ENCODE results near the gene RPTOR. TPM values are rescaled to one million over a fixed set of nuclear protein-coding genes. Genes with fewer than 3 reads are reported as not detected.

Gene RPTOR
- total RNA-seq, 1 donor: 27.9 TPM

DNA sequence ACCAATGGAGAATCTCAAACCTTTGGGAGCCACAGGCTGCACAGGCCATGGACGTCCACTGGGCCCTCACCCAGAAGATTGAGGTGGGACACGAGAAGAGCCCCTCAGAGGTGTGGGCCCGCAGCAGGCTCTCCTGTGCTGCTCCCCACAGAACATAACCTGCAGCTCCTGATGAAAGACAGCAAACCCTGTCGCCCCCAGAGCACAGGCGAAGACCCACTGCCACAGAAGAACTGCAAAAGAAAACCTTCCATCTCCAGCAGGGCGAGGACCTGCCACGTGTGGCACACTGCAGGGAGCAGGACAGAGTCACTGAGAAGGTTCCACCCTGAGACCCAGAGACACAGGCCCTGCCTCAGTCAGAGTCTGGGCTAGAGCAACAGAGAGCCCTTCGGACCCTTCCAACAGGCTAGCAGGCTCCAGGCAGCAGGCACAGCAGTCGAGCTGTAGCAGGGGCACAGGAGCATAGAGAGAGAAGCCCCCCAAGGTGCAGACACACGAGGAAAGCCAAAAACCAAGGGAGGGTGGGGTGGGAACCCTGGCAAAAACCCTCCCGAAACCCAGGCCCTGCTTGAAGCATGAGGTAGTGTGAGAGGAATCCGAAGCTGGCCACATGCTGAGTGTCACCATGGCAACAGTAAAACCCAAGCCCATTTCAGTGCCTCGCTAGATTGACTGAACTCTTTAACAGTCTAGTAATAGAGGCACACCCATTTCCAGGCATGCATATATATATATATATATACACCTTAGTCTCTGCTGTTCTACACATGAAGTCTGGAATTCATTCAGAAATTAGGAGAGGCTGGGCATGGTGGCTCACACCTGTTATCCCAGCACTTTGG lies 387.0 kb downstream of the RPTOR start:
- Histone ChIP-seq H3K36me3 (ENCODE audit: insufficient read depth, low read length) (peaks cover 3% of the 10 kb centered on the region), H3K4me3 (ENCODE audit: insufficient read depth, low read length) (no peak overlapping the region), H3K4me2 (ENCODE audit: insufficient read depth, low read length) (no peak overlapping the region), H3K4me1 (ENCODE audit: insufficient read depth, low read length) (no peaks in the 10 kb centered on the region), H2AFZ (ENCODE audit: low read length) (no peak overlapping the region), H3K79me2 (ENCODE audit: insufficient read depth, low read length) (no peaks in the 10 kb centered on the region), H3K27ac (ENCODE audit: low read depth, low read length) (no peak overlapping the region), H3K27me3 (ENCODE audit: insufficient read depth, low read length) (no peaks in the 10 kb centered on the region), H3K9me3 (ENCODE audit: low read depth, low read length) (no peaks in the 10 kb centered on the region), H4K20me1 (ENCODE audit: insufficient read depth, low read length) (no peaks in the 10 kb centered on the region)
- DNase-seq (ENCODE audit: insufficient read length, low spot score, missing footprints): peak; percentile 82
- TF ChIP-seq, protein P1, sequence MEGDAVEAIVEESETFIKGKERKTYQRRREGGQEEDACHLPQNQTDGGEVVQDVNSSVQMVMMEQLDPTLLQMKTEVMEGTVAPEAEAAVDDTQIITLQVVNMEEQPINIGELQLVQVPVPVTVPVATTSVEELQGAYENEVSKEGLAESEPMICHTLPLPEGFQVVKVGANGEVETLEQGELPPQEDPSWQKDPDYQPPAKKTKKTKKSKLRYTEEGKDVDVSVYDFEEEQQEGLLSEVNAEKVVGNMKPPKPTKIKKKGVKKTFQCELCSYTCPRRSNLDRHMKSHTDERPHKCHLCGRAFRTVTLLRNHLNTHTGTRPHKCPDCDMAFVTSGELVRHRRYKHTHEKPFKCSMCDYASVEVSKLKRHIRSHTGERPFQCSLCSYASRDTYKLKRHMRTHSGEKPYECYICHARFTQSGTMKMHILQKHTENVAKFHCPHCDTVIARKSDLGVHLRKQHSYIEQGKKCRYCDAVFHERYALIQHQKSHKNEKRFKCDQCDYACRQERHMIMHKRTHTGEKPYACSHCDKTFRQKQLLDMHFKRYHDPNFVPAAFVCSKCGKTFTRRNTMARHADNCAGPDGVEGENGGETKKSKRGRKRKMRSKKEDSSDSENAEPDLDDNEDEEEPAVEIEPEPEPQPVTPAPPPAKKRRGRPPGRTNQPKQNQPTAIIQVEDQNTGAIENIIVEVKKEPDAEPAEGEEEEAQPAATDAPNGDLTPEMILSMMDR (IDR thresholded peaks at IDR 0.05; ENCODE audit: extremely low read depth, low read depth, low read length): no peak

DNA sequence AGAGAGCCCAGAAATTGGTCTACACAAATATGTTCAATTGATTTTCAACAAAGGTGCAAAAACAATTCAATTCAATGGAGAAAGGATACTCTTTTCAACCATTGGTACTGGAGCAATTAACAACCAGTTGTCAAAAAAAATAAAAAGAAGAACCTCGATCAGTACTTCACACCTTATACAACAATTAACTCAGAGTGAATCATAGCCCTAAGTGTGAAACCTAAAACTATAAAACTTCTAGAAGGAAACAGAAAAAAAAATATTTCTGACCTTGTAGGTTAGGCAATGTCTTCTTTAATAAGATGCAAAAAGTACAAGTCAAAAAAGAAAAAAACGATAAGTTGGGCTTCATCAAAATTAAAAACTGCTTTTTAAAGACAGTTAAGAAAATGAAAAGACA lies 390.9 kb downstream of the RPTOR start:
- Histone ChIP-seq H3K4me1 (ENCODE audit: insufficient read depth, low read length) (no peaks in the 10 kb centered on the region), H3K36me3 (ENCODE audit: insufficient read depth, low read length) (peaks cover 3% of the 10 kb centered on the region), H3K4me2 (ENCODE audit: insufficient read depth, low read length) (no peak overlapping the region), H4K20me1 (ENCODE audit: insufficient read depth, low read length) (no peaks in the 10 kb centered on the region), H3K27ac (ENCODE audit: low read depth, low read length) (no peak overlapping the region), H3K9me3 (ENCODE audit: low read depth, low read length) (no peaks in the 10 kb centered on the region), H3K27me3 (ENCODE audit: insufficient read depth, low read length) (no peaks in the 10 kb centered on the region), H3K4me3 (ENCODE audit: insufficient read depth, low read length) (no peak overlapping the region), H2AFZ (ENCODE audit: low read length) (no peak overlapping the region), H3K79me2 (ENCODE audit: insufficient read depth, low read length) (no peaks in the 10 kb centered on the region)
- TF ChIP-seq, protein P1 (IDR thresholded peaks at IDR 0.05; ENCODE audit: extremely low read depth, low read depth, low read length): no peak
- DNase-seq (ENCODE audit: insufficient read length, low spot score, missing footprints): no peak

DNA sequence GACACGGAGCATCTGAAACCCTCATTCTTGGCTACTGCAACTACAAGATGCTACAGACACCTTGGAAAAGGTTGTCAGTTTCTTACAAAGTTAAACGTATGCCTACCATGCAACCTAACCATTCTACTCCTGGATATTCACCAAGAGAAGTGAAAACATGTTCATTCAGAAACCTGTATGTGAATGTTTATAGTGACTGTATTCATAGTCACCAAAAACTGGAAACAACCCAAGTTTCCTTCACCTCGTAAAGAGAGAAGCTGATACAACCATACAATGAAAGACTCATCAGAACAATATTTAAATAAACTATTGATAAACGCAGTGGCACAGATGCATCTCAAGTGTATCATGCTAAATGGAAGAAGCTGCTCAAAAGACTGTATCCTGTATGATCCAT lies 391.6 kb downstream of the RPTOR start:
- H3K4me1 ChIP-seq (ENCODE audit: insufficient read depth, low read length): no peaks in the 10 kb centered on the region
- TF ChIP-seq, protein P1 (IDR thresholded peaks at IDR 0.05; ENCODE audit: extremely low read depth, low read depth, low read length): no peak
- H3K4me3 ChIP-seq (ENCODE audit: insufficient read depth, low read length): no peak overlapping the region
- H2AFZ ChIP-seq (ENCODE audit: low read length): no peak overlapping the region
- no peaks in the 10 kb centered on the region for H3K9me3 ChIP-seq (ENCODE audit: low read depth, low read length)
- H3K27me3 ChIP-seq (ENCODE audit: insufficient read depth, low read length): no peaks in the 10 kb centered on the region
- H3K4me2 ChIP-seq (ENCODE audit: insufficient read depth, low read length): no peak overlapping the region
- no peaks in the 10 kb centered on the region for H4K20me1 ChIP-seq (ENCODE audit: insufficient read depth, low read length)
- H3K27ac ChIP-seq (ENCODE audit: low read depth, low read length): no peak overlapping the region
- peaks cover 3% of the 10 kb centered on the region for H3K36me3 ChIP-seq (ENCODE audit: insufficient read depth, low read length)
- DNase-seq (ENCODE audit: insufficient read length, low spot score, missing footprints): no peak
- H3K79me2 ChIP-seq (ENCODE audit: insufficient read depth, low read length): no peaks in the 10 kb centered on the region

DNA sequence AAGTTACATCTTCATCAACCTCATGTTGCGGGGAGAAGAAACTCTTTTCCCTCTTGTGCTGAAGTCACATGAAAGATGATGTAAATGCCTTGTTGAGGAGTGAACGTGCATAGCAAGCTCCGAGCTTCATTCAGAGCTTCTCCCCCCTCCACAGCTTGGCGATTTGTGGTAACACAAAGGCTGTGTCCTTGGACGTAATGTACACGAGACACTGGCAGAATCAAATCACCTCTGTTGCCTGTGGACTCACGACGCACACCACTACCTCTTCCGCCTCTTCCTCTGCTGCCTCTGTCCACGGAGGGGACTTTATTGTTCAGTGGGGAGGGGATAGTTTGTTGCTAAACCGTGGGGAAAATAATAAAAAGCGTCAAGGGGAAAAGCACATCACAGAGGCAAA lies 392.1 kb downstream of the RPTOR start:
- TF ChIP-seq, protein P1 (IDR thresholded peaks at IDR 0.05; ENCODE audit: extremely low read depth, low read depth, low read length): no peak
- no peaks in the 10 kb centered on the region for H3K79me2 ChIP-seq (ENCODE audit: insufficient read depth, low read length)
- H3K4me1 ChIP-seq (ENCODE audit: insufficient read depth, low read length): no peaks in the 10 kb centered on the region
- H3K4me2 ChIP-seq (ENCODE audit: insufficient read depth, low read length): no peak overlapping the region
- H2AFZ ChIP-seq (ENCODE audit: low read length): no peak overlapping the region
- no peaks in the 10 kb centered on the region for H3K9me3 ChIP-seq (ENCODE audit: low read depth, low read length)
- H3K36me3 ChIP-seq (ENCODE audit: insufficient read depth, low read length): peaks cover 3% of the 10 kb centered on the region
- no peak for DNase-seq (ENCODE audit: insufficient read length, low spot score, missing footprints)
- no peak overlapping the region for H3K27ac ChIP-seq (ENCODE audit: low read depth, low read length)
- no peak overlapping the region for H3K4me3 ChIP-seq (ENCODE audit: insufficient read depth, low read length)
- no peaks in the 10 kb centered on the region for H3K27me3 ChIP-seq (ENCODE audit: insufficient read depth, low read length)
- H4K20me1 ChIP-seq (ENCODE audit: insufficient read depth, low read length): no peaks in the 10 kb centered on the region
